Measurements from ENCODE around the gene KCTD21. TPM values are rescaled to one million over a fixed set of nuclear protein-coding genes. Genes with fewer than 3 reads are reported as not detected.
"Not testable (repeated sequence)": the region's sequence is repeated elsewhere in the genome, so short reads cannot be mapped to it uniquely, and the experiment has no call there.

KCTD21 gene
- 10.4 TPM for total RNA-seq
- long read RNA-seq, transcript KCTD21-201 (2 exons, 3,585 nt), result major isoform, 7 of 14 reads
- long read RNA-seq, partial matches to known transcripts, result 0 of 14 reads
- long read RNA-seq, other reads (novel, unspliced or antisense), result 7 of 14 reads

GRCh38 chr11:78188286-78189173, at the start of gene KCTD21, which contains the start of gene USP35:
Gene KCTD21 (minus strand): TSS chr11:78188626. CDS start chr11:78174554, 14,072 bp downstream.
Gene USP35 (plus strand): TSS chr11:78188919. CDS start chr11:78196246, 7,327 bp downstream.
- intact Hi-C loops (cut with DNase I), result no loop called here
- Histone ChIP-seq H3K4me1 (peaks cover 32% of the 10 kb centered on the region), H3K27ac (peak within 1 kb of the TSS; percentile 75), H3K9me3 (no peaks in the 10 kb centered on the region), H3K27me3 (ENCODE audit: low read depth) (no peaks in the 10 kb centered on the region), H3K4me3 (peak within 1 kb of the TSS; percentile 95), H3K36me3 (no peaks in the 10 kb centered on the region)
- ATAC-seq, result peak; percentile 98
- DNase-seq, result peak; percentile 99
- TF ChIP-seq CTCF (IDR thresholded peaks at IDR 0.05), result no peak

GRCh38 chr11:78237293-78238046, 49.0 kb upstream of the KCTD21 start:
- no peak overlapping the region for H3K27ac ChIP-seq
- no peak for TF ChIP-seq CTCF (IDR thresholded peaks at IDR 0.05)
- intact Hi-C loops (cut with DNase I), result no loop called here
- H3K4me1 ChIP-seq, result no peaks in the 10 kb centered on the region
- DNase-seq, result no peak
- no peak for ATAC-seq
- no peak overlapping the region for H3K4me3 ChIP-seq
- H3K9me3 ChIP-seq, result peaks cover 5% of the 10 kb centered on the region
- H3K36me3 ChIP-seq, result no peaks in the 10 kb centered on the region
- H3K27me3 ChIP-seq (ENCODE audit: low read depth), result no peaks in the 10 kb centered on the region

- intact Hi-C loops (cut with DNase I), result no loop called here
- TF ChIP-seq CTCF (IDR thresholded peaks at IDR 0.05), result no peak
- DNase-seq, result no peak
- Histone ChIP-seq H3K4me1 (peaks cover 22% of the 10 kb centered on the region), H3K36me3 (no peaks in the 10 kb centered on the region), H3K27me3 (ENCODE audit: low read depth) (no peaks in the 10 kb centered on the region), H3K9me3 (peaks cover 5% of the 10 kb centered on the region), H3K4me3 (no peak overlapping the region), H3K27ac (no peak overlapping the region)
- ATAC-seq, result no peak
These were observed 45.6 kb upstream of the KCTD21 start for GRCh38 chr11:78234006-78234405.

- intact Hi-C loops (cut with DNase I), result not testable (repeated sequence)
These were observed 44.6 kb upstream of the KCTD21 start for GRCh38 chr11:78233046-78233445.

GRCh38 chr11:78231962-78232501, 43.6 kb upstream of the KCTD21 start:
- H3K36me3 ChIP-seq, result peaks cover 3% of the 10 kb centered on the region
- H3K27me3 ChIP-seq (ENCODE audit: low read depth), result no peaks in the 10 kb centered on the region
- H3K9me3 ChIP-seq, result no peaks in the 10 kb centered on the region
- TF ChIP-seq CTCF (IDR thresholded peaks at IDR 0.05), result no peak
- no peak for DNase-seq
- no peak overlapping the region for H3K4me3 ChIP-seq
- intact Hi-C loops (cut with DNase I), result no loop called here
- peaks cover 24% of the 10 kb centered on the region for H3K4me1 ChIP-seq
- no peak for ATAC-seq
- H3K27ac ChIP-seq, result peak overlapping the region; percentile 11

More at GRCh38 chr11:78233046-78233445, 44.6 kb upstream of the KCTD21 start:
- not testable (repeated sequence) for H3K27ac ChIP-seq; H3K4me3 ChIP-seq; H3K9me3 ChIP-seq; ATAC-seq; H3K36me3 ChIP-seq; DNase-seq; H3K27me3 ChIP-seq (ENCODE audit: low read depth)
- peaks cover 24% of the 10 kb centered on the region for H3K4me1 ChIP-seq
